HS-5 (cell line): ENCODE measurements around the gene DYRK3.
"Not testable (repeated sequence)": the region's sequence is repeated elsewhere in the genome, so short reads cannot be mapped to it uniquely, and the experiment has no call there.

Experiments
- DNase-seq: peaks from one replicate; pipeline ENCODE4 v3.0.0-alpha.2; 2012; ENCODE audit warnings: low read depth

Gene DYRK3

GRCh38 chr1:206631085-206631509 lies 4.2 kb upstream of the DYRK3 start:
- DNase-seq, result no peak

GRCh38 chr1:206633708-206634121 lies 1.6 kb upstream of the DYRK3 start:
- DNase-seq, result peak; percentile 84

GRCh38 chr1:206634365-206635079 lies 814 bp upstream of the DYRK3 start:
- DNase-seq, result peak; percentile 68

GRCh38 chr1:206635978-206636345 lies 626 bp downstream of the DYRK3 start:
- DNase-seq, result peak; percentile 11

GRCh38 chr1:206636671-206637070 lies 1.3 kb downstream of the DYRK3 start:
- DNase-seq, result peak; percentile 10

GRCh38 chr1:206637605-206638004 lies 2.3 kb downstream of the DYRK3 start:
- DNase-seq, result peak; percentile 5

GRCh38 chr1:206642074-206642473 lies 6.7 kb downstream of the DYRK3 start:
- not testable (repeated sequence) for DNase-seq

- DNase-seq, result no peak
Observed at GRCh38 chr1:206643118-206643698, 7.9 kb downstream of the DYRK3 start.

GRCh38 chr1:206646504-206646903 lies 11.2 kb downstream of the DYRK3 start:
- no peak for DNase-seq

GRCh38 chr1:206647224-206647623 lies 11.9 kb downstream of the DYRK3 start:
- no peak for DNase-seq

GRCh38 chr1:206649261-206649921 lies 14.1 kb downstream of the DYRK3 start:
- DNase-seq, result no peak

- DNase-seq, result no peak
Observed at GRCh38 chr1:206651014-206651413, 15.7 kb downstream of the DYRK3 start.

GRCh38 chr1:206651958-206652890 lies 16.9 kb downstream of the DYRK3 start:
- DNase-seq, result no peak

GRCh38 chr1:206653715-206654459 lies 18.6 kb downstream of the DYRK3 start:
- DNase-seq, result no peak

GRCh38 chr1:206654828-206655227 lies 19.5 kb downstream of the DYRK3 start:
- no peak for DNase-seq

GRCh38 chr1:206655471-206655882 lies 20.1 kb downstream of the DYRK3 start:
- DNase-seq, result no peak

- DNase-seq, result no peak
Observed at GRCh38 chr1:206656936-206657335, 21.6 kb downstream of the DYRK3 start.

GRCh38 chr1:206657751-206658150 lies 22.4 kb downstream of the DYRK3 start:
- no peak for DNase-seq

- no peak for DNase-seq
Observed at GRCh38 chr1:206658264-206658980, 23.1 kb downstream of the DYRK3 start.

- no peak for DNase-seq
Observed at GRCh38 chr1:206658981-206659273, 23.6 kb downstream of the DYRK3 start.

GRCh38 chr1:206660136-206660535 lies 24.8 kb downstream of the DYRK3 start:
- no peak for DNase-seq
